Neural cell (in vitro differentiated cells): ENCODE measurements around the gene KRTAP4-7. TPM values are rescaled to one million over a fixed set of nuclear protein-coding genes. Genes with fewer than 3 reads are reported as not detected.
"Not testable (repeated sequence)": the region's sequence is repeated elsewhere in the genome, so short reads cannot be mapped to it uniquely, and the experiment has no call there.

Source experiments
- H2AFZ ChIP-seq: fragments of 200-600, 300-800 bp; sonication (generic), shearing (Covaris generic); 2 replicates; pipeline ENCODE4 v1.6.0; 2014; ENCODE audit warnings: low read depth, mild to moderate bottlenecking, antibody characterized with exemption, low read length, moderate library complexity
- H3F3A ChIP-seq: fragments of 200-600 bp; shearing (Covaris generic); 2 replicates; pipeline ENCODE4 v1.6.1; 2016; ENCODE audit warnings: mild to moderate bottlenecking, moderate library complexity, mixed read lengths, antibody characterized with exemption, low read length; ENCODE audit not compliant: insufficient read depth, poor library complexity, severe bottlenecking
- H3K27ac ChIP-seq: fragments of 200-600, 300-800 bp; sonication (generic), shearing (Covaris generic); 2 replicates; pipeline ENCODE4 v1.5.1; 2014; ENCODE audit warnings: mild to moderate bottlenecking, low read length, moderate library complexity
- H3K27me3 ChIP-seq: fragments of 300-800, 200-600 bp; sonication (generic), shearing (Covaris generic); 2 replicates; pipeline ENCODE4 v1.6.0; 2014; ENCODE audit warnings: mild to moderate bottlenecking, low read depth, low read length, moderate library complexity; ENCODE audit not compliant: insufficient read depth
- H3K36me3 ChIP-seq: fragments of 300-800, 200-600 bp; sonication (generic), shearing (Covaris generic); 2 replicates; pipeline ENCODE4 v1.5.1; 2014; ENCODE audit warnings: mild to moderate bottlenecking, antibody characterized with exemption, low read length, moderate library complexity; ENCODE audit not compliant: insufficient read depth
- H3K4me2 ChIP-seq: fragments of 300-800, 200-600 bp; sonication (generic), shearing (Covaris generic); 2 replicates; pipeline ENCODE4 v1.6.0; 2014; ENCODE audit warnings: mild to moderate bottlenecking, low read length
- H3K4me3 ChIP-seq: fragments of 300-800, 200-600 bp; sonication (generic), shearing (Covaris generic); 2 replicates; pipeline ENCODE4 v1.5.1; 2014; ENCODE audit warnings: mild to moderate bottlenecking, low read length, moderate library complexity
- H3K79me2 ChIP-seq: fragments of 200-600 bp; shearing (Covaris generic); replicated peaks from 2 replicates; pipeline ENCODE4 v1.6.0; 2014; ENCODE audit warnings: mild to moderate bottlenecking, low read length, moderate library complexity; ENCODE audit not compliant: insufficient read depth
- H3K9ac ChIP-seq: fragments of 300-800, 200-600 bp; sonication (generic), shearing (Covaris generic); 2 replicates; pipeline ENCODE4 v1.6.1; 2016; ENCODE audit warnings: mild to moderate bottlenecking, low read length, mixed read lengths
- H3K9me2 ChIP-seq: fragments of 200-600 bp; shearing (Covaris generic); 2 replicates; pipeline ENCODE4 v1.6.1; 2016; ENCODE audit warnings: mild to moderate bottlenecking, low read length, mixed read lengths; ENCODE audit not compliant: insufficient read depth
- H3K9me3 ChIP-seq: fragments of 200-600, 300-800 bp; sonication (generic), shearing (Covaris generic); 2 replicates; pipeline ENCODE4 v1.6.1; 2016; ENCODE audit warnings: mild to moderate bottlenecking, mixed run types, low read length, moderate library complexity, mixed read lengths
- H4K20me1 ChIP-seq: fragments of 200-600 bp; shearing (Covaris generic); 2 replicates; pipeline ENCODE4 v1.6.1; 2016; ENCODE audit warnings: mild to moderate bottlenecking, mixed run types; ENCODE audit not compliant: insufficient read depth
- EP300 ChIP-seq: fragments of 450-650 bp; conservative IDR thresholded peaks from 2 replicates; pipeline ENCODE4 v1.6.1; 2014; ENCODE audit warnings: antibody characterized with exemption, mild to moderate bottlenecking, moderate library complexity; ENCODE audit not compliant: poor library complexity, severe bottlenecking
- EZH2 ChIP-seq: fragments of 200-600, 300-800 bp; shearing (Covaris generic), sonication (generic); IDR thresholded peaks from 2 replicates; pipeline ENCODE4 v1.6.1; 2014; ENCODE audit warnings: antibody characterized with exemption, low read length, borderline replicate concordance, mild to moderate bottlenecking; ENCODE audit not compliant: insufficient read depth, poor library complexity, severe bottlenecking
- MXI1 ChIP-seq: fragments of 450-650 bp; conservative IDR thresholded peaks from 2 replicates; pipeline ENCODE4 v1.6.1; 2014; ENCODE audit warnings: antibody characterized with exemption, mild to moderate bottlenecking; ENCODE audit not compliant: poor library complexity, severe bottlenecking
- POLR2AphosphoS5 ChIP-seq: IDR thresholded peaks from 2 replicates; pipeline ENCODE4 v1.6.1; 2012
- RAD21 ChIP-seq: fragments of 450-650 bp; conservative IDR thresholded peaks from 2 replicates; pipeline ENCODE4 v1.6.1; 2014; ENCODE audit warnings: antibody characterized with exemption, mild to moderate bottlenecking, moderate library complexity
- SMC3 ChIP-seq: fragments of 450-650 bp; conservative IDR thresholded peaks from 2 replicates; pipeline ENCODE4 v1.6.1; 2014; ENCODE audit warnings: antibody characterized with exemption, mild to moderate bottlenecking, moderate library complexity; ENCODE audit not compliant: poor library complexity
- TAF1 ChIP-seq: IDR thresholded peaks from 2 replicates; pipeline ENCODE4 v1.6.1; 2012; ENCODE audit warnings: low read depth
- polyA plus RNA-seq: library from polyadenylated mRNA; depleted of rRNA; stranded (reverse); fragments of >200 nt; gene quantifications from 2 replicates; pipeline ENCODE4 v1.2.3, GENCODE V29; 2014
- TF ChIP-seq, protein P1 (sequence below): IDR thresholded peaks from 2 replicates; pipeline ENCODE4 v1.6.1; 2012; ENCODE audit warnings: borderline replicate concordance
- TF ChIP-seq, protein P2 (sequence below): fragments of 450-650 bp; IDR thresholded peaks from 2 replicates; pipeline ENCODE4 v1.5.1; 2014; ENCODE audit warnings: antibody characterized with exemption, mild to moderate bottlenecking, moderate library complexity; ENCODE audit not compliant: poor library complexity, severe bottlenecking

KRTAP4-7 gene
- polyA plus RNA-seq, 1 donor from 2014 or later, result not detected

DNA sequence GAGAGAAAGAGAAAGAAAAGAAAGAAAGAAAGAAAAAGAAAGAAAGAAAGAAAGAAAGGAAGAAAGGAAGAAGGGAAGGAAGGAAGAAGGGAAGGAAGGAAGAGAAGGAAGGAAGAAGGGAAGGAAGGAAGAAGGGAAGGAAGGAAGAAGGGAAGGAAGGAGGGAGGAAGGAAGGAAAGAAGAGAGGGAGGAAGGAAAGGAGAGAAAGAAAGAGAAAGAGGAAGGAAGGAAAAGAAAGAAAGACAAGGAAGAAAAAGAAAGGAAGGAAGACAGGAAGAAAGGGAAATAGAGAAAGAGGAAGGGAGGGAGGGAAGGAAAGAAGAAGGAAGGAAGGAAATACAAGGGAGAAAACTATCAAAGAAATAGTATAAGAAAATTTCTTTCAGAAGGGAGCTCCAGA, 7.2 kb upstream of the KRTAP4-7 start:
- Histone ChIP-seq H2AFZ (no peak overlapping the region), H3K9me3 (no peaks in the 10 kb centered on the region), H3F3A (no peaks in the 10 kb centered on the region), H3K4me3 (no peak overlapping the region), H3K9me2 (no peaks in the 10 kb centered on the region), H3K9ac (no peak overlapping the region), H3K4me2 (no peak overlapping the region), H4K20me1 (no peaks in the 10 kb centered on the region), H3K27ac (no peak overlapping the region), H3K36me3 (no peaks in the 10 kb centered on the region), H3K27me3 (no peaks in the 10 kb centered on the region), H3K79me2 (no peaks in the 10 kb centered on the region)
- TF ChIP-seq RAD21 (no peak), POLR2AphosphoS5 (no peak), EP300 (no peak), MXI1 (no peak), EZH2 (no peak), SMC3 (no peak), TAF1 (no peak)
- TF ChIP-seq, protein P1, sequence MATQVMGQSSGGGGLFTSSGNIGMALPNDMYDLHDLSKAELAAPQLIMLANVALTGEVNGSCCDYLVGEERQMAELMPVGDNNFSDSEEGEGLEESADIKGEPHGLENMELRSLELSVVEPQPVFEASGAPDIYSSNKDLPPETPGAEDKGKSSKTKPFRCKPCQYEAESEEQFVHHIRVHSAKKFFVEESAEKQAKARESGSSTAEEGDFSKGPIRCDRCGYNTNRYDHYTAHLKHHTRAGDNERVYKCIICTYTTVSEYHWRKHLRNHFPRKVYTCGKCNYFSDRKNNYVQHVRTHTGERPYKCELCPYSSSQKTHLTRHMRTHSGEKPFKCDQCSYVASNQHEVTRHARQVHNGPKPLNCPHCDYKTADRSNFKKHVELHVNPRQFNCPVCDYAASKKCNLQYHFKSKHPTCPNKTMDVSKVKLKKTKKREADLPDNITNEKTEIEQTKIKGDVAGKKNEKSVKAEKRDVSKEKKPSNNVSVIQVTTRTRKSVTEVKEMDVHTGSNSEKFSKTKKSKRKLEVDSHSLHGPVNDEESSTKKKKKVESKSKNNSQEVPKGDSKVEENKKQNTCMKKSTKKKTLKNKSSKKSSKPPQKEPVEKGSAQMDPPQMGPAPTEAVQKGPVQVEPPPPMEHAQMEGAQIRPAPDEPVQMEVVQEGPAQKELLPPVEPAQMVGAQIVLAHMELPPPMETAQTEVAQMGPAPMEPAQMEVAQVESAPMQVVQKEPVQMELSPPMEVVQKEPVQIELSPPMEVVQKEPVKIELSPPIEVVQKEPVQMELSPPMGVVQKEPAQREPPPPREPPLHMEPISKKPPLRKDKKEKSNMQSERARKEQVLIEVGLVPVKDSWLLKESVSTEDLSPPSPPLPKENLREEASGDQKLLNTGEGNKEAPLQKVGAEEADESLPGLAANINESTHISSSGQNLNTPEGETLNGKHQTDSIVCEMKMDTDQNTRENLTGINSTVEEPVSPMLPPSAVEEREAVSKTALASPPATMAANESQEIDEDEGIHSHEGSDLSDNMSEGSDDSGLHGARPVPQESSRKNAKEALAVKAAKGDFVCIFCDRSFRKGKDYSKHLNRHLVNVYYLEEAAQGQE, result no peak
- TF ChIP-seq, protein P2, sequence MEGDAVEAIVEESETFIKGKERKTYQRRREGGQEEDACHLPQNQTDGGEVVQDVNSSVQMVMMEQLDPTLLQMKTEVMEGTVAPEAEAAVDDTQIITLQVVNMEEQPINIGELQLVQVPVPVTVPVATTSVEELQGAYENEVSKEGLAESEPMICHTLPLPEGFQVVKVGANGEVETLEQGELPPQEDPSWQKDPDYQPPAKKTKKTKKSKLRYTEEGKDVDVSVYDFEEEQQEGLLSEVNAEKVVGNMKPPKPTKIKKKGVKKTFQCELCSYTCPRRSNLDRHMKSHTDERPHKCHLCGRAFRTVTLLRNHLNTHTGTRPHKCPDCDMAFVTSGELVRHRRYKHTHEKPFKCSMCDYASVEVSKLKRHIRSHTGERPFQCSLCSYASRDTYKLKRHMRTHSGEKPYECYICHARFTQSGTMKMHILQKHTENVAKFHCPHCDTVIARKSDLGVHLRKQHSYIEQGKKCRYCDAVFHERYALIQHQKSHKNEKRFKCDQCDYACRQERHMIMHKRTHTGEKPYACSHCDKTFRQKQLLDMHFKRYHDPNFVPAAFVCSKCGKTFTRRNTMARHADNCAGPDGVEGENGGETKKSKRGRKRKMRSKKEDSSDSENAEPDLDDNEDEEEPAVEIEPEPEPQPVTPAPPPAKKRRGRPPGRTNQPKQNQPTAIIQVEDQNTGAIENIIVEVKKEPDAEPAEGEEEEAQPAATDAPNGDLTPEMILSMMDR, result no peak

DNA sequence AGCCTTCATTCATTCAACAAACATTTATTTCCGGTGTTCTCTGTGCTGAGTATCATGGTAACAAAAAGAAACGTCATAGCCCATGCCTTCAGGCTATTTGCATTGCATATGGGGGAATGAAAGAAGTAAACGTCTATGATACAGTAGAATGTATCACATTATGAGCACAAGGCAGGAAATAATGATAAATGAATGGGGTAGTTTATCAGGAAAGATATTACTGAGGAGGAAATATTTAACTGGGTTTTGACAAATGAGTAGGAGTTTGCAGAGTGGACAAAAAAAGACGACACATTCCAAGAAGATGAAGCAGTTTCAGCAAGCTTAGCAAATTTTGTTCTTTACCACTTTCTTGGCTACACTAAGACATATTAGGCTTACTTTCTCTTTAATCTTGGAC, 1.3 kb upstream of the KRTAP4-7 start:
- no peaks in the 10 kb centered on the region for H3K36me3 ChIP-seq
- H3K27ac ChIP-seq, result no peak overlapping the region
- no peak overlapping the region for H3K4me2 ChIP-seq
- no peaks in the 10 kb centered on the region for H3F3A ChIP-seq
- no peak for TF ChIP-seq POLR2AphosphoS5
- H3K9me2 ChIP-seq, result no peaks in the 10 kb centered on the region
- H3K9ac ChIP-seq, result no peak overlapping the region
- H3K27me3 ChIP-seq, result no peaks in the 10 kb centered on the region
- H3K4me3 ChIP-seq, result no peak overlapping the region
- H3K79me2 ChIP-seq, result no peaks in the 10 kb centered on the region
- H3K9me3 ChIP-seq, result no peaks in the 10 kb centered on the region
- no peaks in the 10 kb centered on the region for H4K20me1 ChIP-seq
- H2AFZ ChIP-seq, result no peak overlapping the region

DNA sequence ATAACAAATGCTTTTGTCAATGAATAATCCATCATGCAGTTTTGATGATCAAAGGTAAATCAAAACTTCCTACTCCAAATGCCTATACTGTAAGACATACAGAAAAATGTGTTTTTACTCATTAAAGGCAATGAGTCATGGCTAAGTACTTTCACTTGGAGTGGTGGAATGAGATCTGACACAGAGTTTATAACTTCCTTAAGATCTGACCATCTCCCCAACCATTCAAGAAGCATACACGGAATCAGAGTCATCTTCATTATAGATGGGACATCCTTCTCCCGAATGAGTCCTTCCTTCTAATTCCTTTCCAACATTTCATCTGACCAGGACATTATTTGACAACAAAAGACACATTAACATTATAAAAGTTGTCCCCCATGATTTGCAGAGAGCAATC, 523 bp upstream of the KRTAP4-7 start:
- H3K4me3 ChIP-seq, H3K9me3 ChIP-seq, H3K9me2 ChIP-seq, H3K27me3 ChIP-seq, H3K36me3 ChIP-seq, H4K20me1 ChIP-seq, H3F3A ChIP-seq, H3K9ac ChIP-seq, H3K79me2 ChIP-seq, H2AFZ ChIP-seq, H3K4me2 ChIP-seq, H3K27ac ChIP-seq: not testable (repeated sequence)

DNA sequence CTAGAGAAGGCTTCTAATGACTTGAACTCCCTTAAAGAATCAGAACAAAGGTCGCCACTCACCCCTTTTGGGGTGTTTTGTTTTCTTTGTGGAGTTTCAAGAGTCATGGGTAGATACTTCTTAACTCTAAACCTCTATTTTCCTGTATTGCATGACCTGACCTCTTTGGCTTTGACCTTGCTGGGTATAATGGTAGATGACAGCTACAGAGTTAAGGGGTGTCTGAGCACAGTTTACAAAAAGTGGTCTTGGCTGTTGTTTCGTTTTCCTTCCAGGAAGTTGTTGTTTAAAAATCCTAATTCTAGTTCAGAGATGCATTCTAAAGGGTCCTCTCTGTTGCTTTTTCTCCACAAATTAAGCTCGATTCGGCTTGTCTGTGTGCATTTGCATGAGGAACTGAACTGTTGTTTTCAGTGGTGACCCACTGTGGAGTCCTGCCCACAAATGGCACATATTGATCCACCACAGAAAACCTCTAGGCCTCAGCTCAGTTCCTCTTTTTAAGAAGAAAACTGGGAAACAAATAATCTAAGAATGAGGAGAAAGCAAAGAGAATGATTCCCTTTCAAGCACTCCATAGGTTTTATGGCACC, 4.9 kb downstream of the KRTAP4-7 start:
- H3K4me3 ChIP-seq, H3K9me2 ChIP-seq, H3K9me3 ChIP-seq, H3K9ac ChIP-seq, H3K36me3 ChIP-seq, H3K27me3 ChIP-seq, H3K79me2 ChIP-seq, H2AFZ ChIP-seq, H4K20me1 ChIP-seq, H3F3A ChIP-seq, H3K4me2 ChIP-seq, H3K27ac ChIP-seq: not testable (repeated sequence)
